Breast epithelium (tissue), 4 donors: ENCODE results near the gene NOL9. TPM values are rescaled to one million over a fixed set of nuclear protein-coding genes. Genes with fewer than 3 reads are reported as not detected.

ENCODE experiments used
- DNase-seq, 2 donors: peaks; one replicate each; pipeline ENCODE4 v3.0.0-alpha.2; 2019; ENCODE audit warnings: low spot score in 2 of 2
- H3K27ac ChIP-seq, 2 donors: fragments of 200-600 bp; sonication (generic) in 1 of 2; one replicate each; pipeline ENCODE4 v1.5.1; 2016 to 2019; ENCODE audit warnings: mild to moderate bottlenecking in 1 of 2
- H3K27me3 ChIP-seq, 2 donors: fragments of 200-600 bp; sonication (generic) in 1 of 2; one replicate each; pipeline versions ENCODE4 v1.5.1 to v1.6.0; 2017 to 2019; ENCODE audit warnings: control low read depth in 1 of 2, mild to moderate bottlenecking in 1 of 2
- H3K36me3 ChIP-seq: fragments of 200-600 bp; one replicate; pipeline ENCODE4 v1.5.1; 2019
- H3K4me1 ChIP-seq, 2 donors: fragments of 200-600 bp; sonication (generic); one replicate each; pipeline ENCODE4 v1.5.1; 2016 to 2019; ENCODE audit warnings: control low read depth in 1 of 2
- H3K4me3 ChIP-seq, 3 donors: fragments of 200-600 bp; sonication (generic); 1 replicate in 2 of 3; 2 replicates in 1 of 3; pipeline ENCODE4 v1.5.1; 2016 to 2019; ENCODE audit warnings: mild to moderate bottlenecking in 3 of 3, moderate library complexity in 2 of 3
- H3K9me3 ChIP-seq, 2 donors: fragments of 200-600 bp; sonication (generic) in 1 of 2; one replicate each; pipeline ENCODE4 v1.5.1; 2016 to 2019; ENCODE audit warnings: control low read depth in 1 of 2
- POLR2A ChIP-seq: fragments of 450-650 bp; IDR thresholded peaks from one replicate; pipeline ENCODE4 v1.6.1; 2016; ENCODE audit warnings: antibody characterized with exemption, mild to moderate bottlenecking, moderate library complexity
- POLR2AphosphoS5 ChIP-seq, 3 donors: sonication (generic); formaldehyde crosslinking; IDR thresholded peaks; one replicate each; pipeline ENCODE4 v1.6.1; 2017; ENCODE audit warnings: antibody characterized with exemption in 3 of 3
- intact Hi-C: fragments of 100-400 bp; cut with DNase I; formaldehyde crosslinking; loops from one replicate; pipeline ENCODE4 v1.15.1; 2023; ENCODE audit warnings: low total_unique reads
- total RNA-seq, 3 donors: library from RNA; depleted of rRNA; stranded (reverse); fragments of >200 nt; gene quantifications; one replicate each; pipeline ENCODE4 v1.1.0, GENCODE V29; 2016
- TF ChIP-seq, protein P1 (sequence below), 3 donors: fragments of 450-650 bp; IDR thresholded peaks; one replicate each; pipeline ENCODE4 v1.5.1; 2016 to 2017; ENCODE audit warnings: antibody characterized with exemption in 3 of 3, mild to moderate bottlenecking in 3 of 3, moderate library complexity in 3 of 3

NOL9 gene
- total RNA-seq, 3 donors from 2014 or later: 14.7 to 29.6 (median 25.2) TPM

DNA sequence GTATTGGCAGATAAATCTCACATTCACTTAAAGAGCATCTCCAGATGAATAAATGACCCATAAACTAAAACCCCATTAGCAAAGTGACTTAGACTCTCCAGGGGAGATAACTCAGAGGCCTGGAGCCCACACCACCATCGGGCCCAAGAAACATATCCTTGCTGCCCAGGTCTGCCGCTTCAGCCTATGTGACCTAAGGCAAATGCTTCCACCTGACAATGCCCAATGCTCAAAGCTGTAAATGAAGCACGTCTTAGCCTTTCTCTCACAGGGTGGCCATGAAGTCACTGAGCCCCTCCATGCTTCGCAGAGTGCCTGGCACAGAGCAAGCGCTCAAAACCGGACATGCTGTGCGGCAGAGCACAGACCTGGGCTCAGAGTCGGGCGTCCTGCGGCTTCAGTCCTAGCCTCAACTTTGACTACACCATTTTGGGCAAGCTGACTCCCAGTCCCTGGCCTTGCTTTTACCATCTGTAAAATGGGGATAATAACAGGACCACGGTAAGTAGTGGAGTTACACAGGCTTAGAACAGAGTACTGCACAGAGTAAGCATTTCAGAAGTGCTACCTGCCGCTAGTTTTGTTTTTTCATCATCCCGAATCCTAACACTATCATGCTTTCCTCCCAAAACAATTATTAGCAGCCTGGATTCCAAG, 23.7 kb downstream of the NOL9 start:
- H3K27ac ChIP-seq: no peak overlapping the region
- intact Hi-C loops: loop anchor here (10.0 kb wide), 1 partner anchor 46 kb away; no protein-coding TSS in a partner anchor
- TF ChIP-seq, protein P1, sequence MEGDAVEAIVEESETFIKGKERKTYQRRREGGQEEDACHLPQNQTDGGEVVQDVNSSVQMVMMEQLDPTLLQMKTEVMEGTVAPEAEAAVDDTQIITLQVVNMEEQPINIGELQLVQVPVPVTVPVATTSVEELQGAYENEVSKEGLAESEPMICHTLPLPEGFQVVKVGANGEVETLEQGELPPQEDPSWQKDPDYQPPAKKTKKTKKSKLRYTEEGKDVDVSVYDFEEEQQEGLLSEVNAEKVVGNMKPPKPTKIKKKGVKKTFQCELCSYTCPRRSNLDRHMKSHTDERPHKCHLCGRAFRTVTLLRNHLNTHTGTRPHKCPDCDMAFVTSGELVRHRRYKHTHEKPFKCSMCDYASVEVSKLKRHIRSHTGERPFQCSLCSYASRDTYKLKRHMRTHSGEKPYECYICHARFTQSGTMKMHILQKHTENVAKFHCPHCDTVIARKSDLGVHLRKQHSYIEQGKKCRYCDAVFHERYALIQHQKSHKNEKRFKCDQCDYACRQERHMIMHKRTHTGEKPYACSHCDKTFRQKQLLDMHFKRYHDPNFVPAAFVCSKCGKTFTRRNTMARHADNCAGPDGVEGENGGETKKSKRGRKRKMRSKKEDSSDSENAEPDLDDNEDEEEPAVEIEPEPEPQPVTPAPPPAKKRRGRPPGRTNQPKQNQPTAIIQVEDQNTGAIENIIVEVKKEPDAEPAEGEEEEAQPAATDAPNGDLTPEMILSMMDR (IDR thresholded peaks at IDR 0.05): no peak
- TF ChIP-seq POLR2AphosphoS5 (IDR thresholded peaks at IDR 0.05) (no peak), POLR2A (no peak)
- no peak for DNase-seq
- no peak overlapping the region for H3K4me3 ChIP-seq
- H3K36me3 ChIP-seq: no peaks in the 10 kb centered on the region
- H3K4me1 ChIP-seq: no peaks in the 10 kb centered on the region
- H3K27me3 ChIP-seq: no peaks in the 10 kb centered on the region
- H3K9me3 ChIP-seq: no peaks in the 10 kb centered on the region

DNA sequence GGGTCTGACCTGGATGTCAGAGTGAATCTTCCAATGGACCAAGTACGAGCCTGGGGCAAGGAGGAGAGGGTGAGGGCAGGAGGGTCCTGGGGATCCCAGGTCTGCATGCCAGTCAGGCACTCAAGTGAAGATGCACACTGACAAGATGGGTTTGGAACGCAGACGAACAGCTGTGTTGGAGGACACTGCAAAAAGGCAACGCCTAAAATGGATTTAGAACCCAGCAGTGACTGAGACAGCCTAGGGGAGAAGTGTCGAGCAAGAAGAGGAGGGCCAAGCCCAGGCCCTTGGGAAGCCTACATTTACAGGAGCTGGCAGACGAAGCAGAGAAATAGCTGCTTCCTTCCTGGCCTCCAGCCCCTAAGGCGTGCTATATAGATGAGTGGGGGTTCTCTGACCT, 25.8 kb downstream of the NOL9 start:
- intact Hi-C loops: no loop called here
- Histone ChIP-seq H3K4me1 (no peaks in the 10 kb centered on the region), H3K27me3 (no peaks in the 10 kb centered on the region), H3K27ac (no peak overlapping the region), H3K4me3 (no peak overlapping the region), H3K36me3 (no peaks in the 10 kb centered on the region), H3K9me3 (no peaks in the 10 kb centered on the region)
- DNase-seq: no peak
- TF ChIP-seq POLR2A (no peak), POLR2AphosphoS5 (IDR thresholded peaks at IDR 0.05) (no peak)
- TF ChIP-seq, protein P1 (IDR thresholded peaks at IDR 0.05): no peak

DNA sequence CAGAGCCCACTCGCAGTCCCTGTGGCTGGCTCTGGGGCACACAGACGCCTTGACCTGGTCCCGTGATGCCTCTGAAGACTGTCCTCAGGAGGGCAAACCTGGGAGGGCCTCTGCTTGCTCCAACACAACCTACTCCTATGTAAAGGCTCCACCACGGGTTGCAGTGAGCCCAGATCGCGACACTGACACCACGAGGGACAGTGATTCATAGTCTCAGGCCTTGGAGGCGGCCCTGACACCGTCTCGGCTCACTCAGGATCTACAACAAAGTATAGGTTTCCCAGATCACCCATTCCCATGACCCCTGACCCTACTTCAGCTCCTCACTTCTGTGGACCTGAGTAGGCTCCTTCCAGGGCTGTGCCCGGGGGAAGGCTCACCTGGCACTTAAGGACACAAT, 28.0 kb downstream of the NOL9 start:
- no peak overlapping the region for H3K4me3 ChIP-seq
- no peak for DNase-seq
- intact Hi-C loops: no loop called here
- TF ChIP-seq POLR2AphosphoS5 (IDR thresholded peaks at IDR 0.05) (no peak), POLR2A (no peak)
- TF ChIP-seq, protein P1 (IDR thresholded peaks at IDR 0.05): no peak
- no peaks in the 10 kb centered on the region for H3K36me3 ChIP-seq
- H3K4me1 ChIP-seq: no peaks in the 10 kb centered on the region
- no peaks in the 10 kb centered on the region for H3K27me3 ChIP-seq
- H3K9me3 ChIP-seq: no peaks in the 10 kb centered on the region
- no peak overlapping the region for H3K27ac ChIP-seq

DNA sequence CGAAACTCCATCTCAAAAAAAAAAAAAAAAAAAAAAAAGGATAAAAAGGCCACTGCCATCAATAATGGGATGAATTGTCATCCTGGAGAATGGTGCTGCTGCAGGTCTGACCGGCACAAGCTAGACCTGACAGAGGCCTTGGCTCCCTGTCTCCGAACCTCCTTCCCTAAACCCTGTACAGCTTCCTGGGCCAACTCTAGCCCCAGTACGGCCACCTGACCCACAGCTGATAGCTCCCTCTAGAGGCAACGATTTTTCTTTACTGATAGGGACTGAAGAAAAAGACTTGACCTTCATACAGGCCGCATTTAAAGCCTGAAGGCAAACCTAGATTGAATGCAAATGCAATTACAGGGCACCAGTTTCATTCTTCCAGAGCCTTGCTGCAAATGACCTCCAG, 30.7 kb downstream of the NOL9 start:
- H3K27me3 ChIP-seq: no peaks in the 10 kb centered on the region
- no peak overlapping the region for H3K27ac ChIP-seq
- intact Hi-C loops: no loop called here
- H3K36me3 ChIP-seq: no peaks in the 10 kb centered on the region
- no peak for TF ChIP-seq POLR2AphosphoS5 (IDR thresholded peaks at IDR 0.05)
- no peak for TF ChIP-seq POLR2A
- TF ChIP-seq, protein P1 (IDR thresholded peaks at IDR 0.05): peak in 2 of 3 donors; percentile 22 to 43
- no peak overlapping the region for H3K4me3 ChIP-seq
- no peaks in the 10 kb centered on the region for H3K9me3 ChIP-seq
- no peak for DNase-seq
- peaks cover 6 to 13% of the 10 kb centered on the region in 2 donors for H3K4me1 ChIP-seq

DNA sequence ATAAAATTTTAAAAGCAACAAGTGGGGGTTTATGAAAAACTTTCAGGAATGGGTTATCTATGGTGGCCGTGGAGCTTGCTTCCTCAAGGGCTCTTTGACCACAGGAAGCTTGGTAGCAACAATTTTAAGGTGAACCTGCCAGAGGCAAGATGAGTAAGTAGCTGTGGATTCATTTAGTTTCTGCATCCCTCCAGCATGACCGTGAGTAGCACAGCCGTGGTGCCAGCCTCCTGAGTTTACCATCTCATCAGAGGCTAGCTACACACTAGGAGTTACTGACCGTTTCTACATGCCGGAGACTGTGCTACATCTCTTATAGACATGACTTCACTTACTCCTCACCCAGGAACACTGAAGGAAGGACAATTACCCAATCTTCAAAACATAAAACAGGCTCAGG, 32.8 kb downstream of the NOL9 start:
- TF ChIP-seq, protein P1 (IDR thresholded peaks at IDR 0.05): no peak
- TF ChIP-seq POLR2AphosphoS5 (IDR thresholded peaks at IDR 0.05): no peak
- TF ChIP-seq POLR2A: no peak
- intact Hi-C loops: no loop called here
- DNase-seq: no peak
- H3K36me3 ChIP-seq: no peaks in the 10 kb centered on the region
- no peak overlapping the region for H3K4me3 ChIP-seq
- no peaks in the 10 kb centered on the region for H3K27me3 ChIP-seq
- no peak overlapping the region for H3K27ac ChIP-seq
- H3K4me1 ChIP-seq: peaks cover 6 to 13% of the 10 kb centered on the region in 2 donors
- H3K9me3 ChIP-seq: no peaks in the 10 kb centered on the region
